ENCODE data around the gene POLR1A.

DNA sequence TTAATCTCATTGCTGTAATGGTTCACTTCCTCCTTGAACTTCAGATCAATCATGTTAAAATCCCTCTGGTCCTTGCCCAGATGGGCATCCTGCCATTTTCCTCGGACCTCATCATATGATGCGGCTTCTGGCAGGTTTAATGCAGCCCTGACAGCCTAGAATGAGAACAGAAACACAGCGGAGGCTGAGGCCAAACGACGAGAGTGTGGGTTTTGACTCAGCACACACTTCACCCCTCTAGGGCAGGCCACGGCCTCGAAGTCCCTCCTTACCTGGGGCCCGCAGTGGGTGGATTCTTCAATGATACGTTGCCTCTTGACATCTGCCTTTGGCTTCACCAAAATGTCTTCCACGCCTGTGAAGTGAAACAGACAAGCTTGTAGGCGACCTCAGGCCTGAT is 56.8 kb downstream of the POLR1A start:
- TF ChIP-seq CTCF (conservative IDR thresholded peaks at IDR 0.05 in 1 of 2, IDR thresholded peaks at IDR 0.05 in 1 of 2; ENCODE audit: extremely low read depth in 1 of 2, insufficient read depth in 1 of 2, low read depth in 1 of 2, low read length in 2 of 2) (no peak), EZH2 (IDR thresholded peaks at IDR 0.05; ENCODE audit: borderline replicate concordance, low read length) (no peak)

Data from mammary epithelial cell (primary cell).